ENCODE data around the gene SP3.
A peak's percentile ranks its signal among the peaks of the same experiment; 100 is the strongest.

Gene SP3

GRCh38 chr2:173998386-173998785 is 33.2 kb upstream of the SP3 start:
- in situ Hi-C loops (cut with MboI; ENCODE audit: low pct_unique_long_range_greater_than_20kb, low sequenced_read_pairs), result no loop called here

GRCh38 chr2:173997753-173998152 is 32.6 kb upstream of the SP3 start:
- in situ Hi-C loops (cut with MboI; ENCODE audit: low pct_unique_long_range_greater_than_20kb, low sequenced_read_pairs), result no loop called here
- no peak for DNase-seq

More at GRCh38 chr2:173998386-173998785, 33.2 kb upstream of the SP3 start:
- no peak for DNase-seq

GRCh38 chr2:173997269-173997668 is 32.1 kb upstream of the SP3 start:
- DNase-seq, result peak; percentile 84
- in situ Hi-C loops (cut with MboI; ENCODE audit: low pct_unique_long_range_greater_than_20kb, low sequenced_read_pairs), result no loop called here

GRCh38 chr2:173996766-173997165 is 31.6 kb upstream of the SP3 start:
- in situ Hi-C loops (cut with MboI; ENCODE audit: low pct_unique_long_range_greater_than_20kb, low sequenced_read_pairs), result no loop called here
- no peak for DNase-seq

GRCh38 chr2:173993459-173993858 is 28.3 kb upstream of the SP3 start:
- in situ Hi-C loops (cut with MboI; ENCODE audit: low pct_unique_long_range_greater_than_20kb, low sequenced_read_pairs), result no loop called here
- DNase-seq, result no peak

- in situ Hi-C loops (cut with MboI; ENCODE audit: low pct_unique_long_range_greater_than_20kb, low sequenced_read_pairs), result no loop called here
- DNase-seq, result no peak
Measured at GRCh38 chr2:173991856-173992588, 26.8 kb upstream of the SP3 start.

GRCh38 chr2:173990970-173991819 is 26.0 kb upstream of the SP3 start:
- in situ Hi-C loops (cut with MboI; ENCODE audit: low pct_unique_long_range_greater_than_20kb, low sequenced_read_pairs), result no loop called here
- no peak for DNase-seq

- in situ Hi-C loops (cut with MboI; ENCODE audit: low pct_unique_long_range_greater_than_20kb, low sequenced_read_pairs), result no loop called here
- DNase-seq, result no peak
Measured at GRCh38 chr2:173990245-173990644, 25.1 kb upstream of the SP3 start.

- DNase-seq, result no peak
Measured at GRCh38 chr2:173989884-173990215, 24.7 kb upstream of the SP3 start.

GRCh38 chr2:173989160-173989883 is 24.1 kb upstream of the SP3 start:
- in situ Hi-C loops (cut with MboI; ENCODE audit: low pct_unique_long_range_greater_than_20kb, low sequenced_read_pairs), result no loop called here
- no peak for DNase-seq

More at GRCh38 chr2:173989884-173990215, 24.7 kb upstream of the SP3 start:
- in situ Hi-C loops (cut with MboI; ENCODE audit: low pct_unique_long_range_greater_than_20kb, low sequenced_read_pairs), result no loop called here

GRCh38 chr2:173986805-173987204 is 21.6 kb upstream of the SP3 start:
- in situ Hi-C loops (cut with MboI; ENCODE audit: low pct_unique_long_range_greater_than_20kb, low sequenced_read_pairs), result no loop called here
- DNase-seq, result no peak

- DNase-seq, result no peak
- in situ Hi-C loops (cut with MboI; ENCODE audit: low pct_unique_long_range_greater_than_20kb, low sequenced_read_pairs), result no loop called here
Measured at GRCh38 chr2:173985605-173985992, 20.4 kb upstream of the SP3 start.

GRCh38 chr2:173984866-173985604 is 19.9 kb upstream of the SP3 start:
- DNase-seq, result no peak
- in situ Hi-C loops (cut with MboI; ENCODE audit: low pct_unique_long_range_greater_than_20kb, low sequenced_read_pairs), result no loop called here

GRCh38 chr2:173983391-173983871 is 18.3 kb upstream of the SP3 start:
- in situ Hi-C loops (cut with MboI; ENCODE audit: low pct_unique_long_range_greater_than_20kb, low sequenced_read_pairs), result no loop called here
- no peak for DNase-seq

- in situ Hi-C loops (cut with MboI; ENCODE audit: low pct_unique_long_range_greater_than_20kb, low sequenced_read_pairs), result no loop called here
- DNase-seq, result no peak
Measured at GRCh38 chr2:173982918-173983317, 17.7 kb upstream of the SP3 start.

GRCh38 chr2:173982182-173982714 is 17.1 kb upstream of the SP3 start:
- in situ Hi-C loops (cut with MboI; ENCODE audit: low pct_unique_long_range_greater_than_20kb, low sequenced_read_pairs), result no loop called here

GRCh38 chr2:173981520-173981919 is 16.3 kb upstream of the SP3 start:
- in situ Hi-C loops (cut with MboI; ENCODE audit: low pct_unique_long_range_greater_than_20kb, low sequenced_read_pairs), result no loop called here
- no peak for DNase-seq

More at GRCh38 chr2:173982182-173982714, 17.1 kb upstream of the SP3 start:
- no peak for DNase-seq

GRCh38 chr2:173979751-173980351 is 14.7 kb upstream of the SP3 start:
- no peak for DNase-seq
- in situ Hi-C loops (cut with MboI; ENCODE audit: low pct_unique_long_range_greater_than_20kb, low sequenced_read_pairs), result no loop called here
